Measurements from ENCODE around the gene HHIPL1.

Gene HHIPL1

GRCh38 chr14:99662846-99663245 is 17.9 kb downstream of the HHIPL1 start:
- DNase-seq = no peak

GRCh38 chr14:99663386-99664057 is 18.6 kb downstream of the HHIPL1 start:
- DNase-seq = no peak

GRCh38 chr14:99664058-99664936 is 19.4 kb downstream of the HHIPL1 start:
- no peak for DNase-seq

GRCh38 chr14:99664937-99665273 is 20.0 kb downstream of the HHIPL1 start:
- DNase-seq = no peak

- no peak for DNase-seq
These were observed 21.6 kb downstream of the HHIPL1 start for GRCh38 chr14:99666533-99666932.

- DNase-seq = no peak
These were observed 22.1 kb downstream of the HHIPL1 start for GRCh38 chr14:99667045-99667444.

- DNase-seq = no peak
These were observed 22.9 kb downstream of the HHIPL1 start for GRCh38 chr14:99667821-99668220.

GRCh38 chr14:99668307-99669295 is 23.7 kb downstream of the HHIPL1 start:
- no peak for DNase-seq

GRCh38 chr14:99670361-99671234 is 25.7 kb downstream of the HHIPL1 start:
- DNase-seq = no peak

GRCh38 chr14:99671235-99672224 is 26.6 kb downstream of the HHIPL1 start:
- no peak for DNase-seq

GRCh38 chr14:99672506-99673304 is 27.8 kb downstream of the HHIPL1 start:
- DNase-seq = no peak

GRCh38 chr14:99673305-99674063 is 28.6 kb downstream of the HHIPL1 start:
- DNase-seq = no peak

- no peak for DNase-seq
These were observed 29.2 kb downstream of the HHIPL1 start for GRCh38 chr14:99674064-99674650.

- DNase-seq = no peak
These were observed 29.9 kb downstream of the HHIPL1 start for GRCh38 chr14:99674776-99675381.

GRCh38 chr14:99675382-99675835 is 30.5 kb downstream of the HHIPL1 start:
- no peak for DNase-seq

GRCh38 chr14:99675951-99676350 is 31.0 kb downstream of the HHIPL1 start:
- no peak for DNase-seq

GRCh38 chr14:99676657-99677056 is 31.7 kb downstream of the HHIPL1 start:
- DNase-seq = no peak

Measured in SHP77 treated with DMSO at 0.1 percent for 48 hours (cell line).